Ovary (tissue), 9 donors: ENCODE measurements around the gene FILIP1L. TPM values are rescaled to one million over a fixed set of nuclear protein-coding genes. Genes with fewer than 3 reads are reported as not detected.

ENCODE experiments used
- DNase-seq, 5 donors: peaks; one replicate each; pipeline ENCODE4 v3.0.0-alpha.2; 2019 to 2020
- H3K27ac ChIP-seq, 2 donors: fragments of 200-600 bp; one replicate each; pipeline versions ENCODE4 v1.5.1 to v1.8.0; 2019 to 2022
- H3K27me3 ChIP-seq: fragments of 200-600 bp; one replicate; pipeline ENCODE4 v1.8.0; 2022
- H3K36me3 ChIP-seq: fragments of 200-600 bp; sonication (generic); one replicate; pipeline ENCODE4 v1.5.1; 2019
- H3K4me1 ChIP-seq: one replicate; pipeline ENCODE4 v1.8.1; 2013; ENCODE audit warnings: mild to moderate bottlenecking, moderate library complexity; ENCODE audit not compliant: insufficient read depth
- H3K4me3 ChIP-seq: fragments of 200-600 bp; sonication (generic); one replicate; pipeline ENCODE4 v1.5.1; 2017
- H3K9me3 ChIP-seq, 2 donors: fragments of 200-600 bp in 1 of 2; sonication (generic) in 1 of 2; one replicate each; pipeline versions ENCODE4 v1.5.1 to v1.8.1; 2013 to 2019; ENCODE audit warnings: mild to moderate bottlenecking in 1 of 2, moderate library complexity in 1 of 2
- EP300 ChIP-seq: sonication (generic); formaldehyde crosslinking; IDR thresholded peaks from one replicate; pipeline ENCODE4 v1.6.1; 2017; ENCODE audit warnings: antibody characterized with exemption
- POLR2A ChIP-seq: fragments of 450-650 bp; IDR thresholded peaks from one replicate; pipeline ENCODE4 v1.6.1; 2017; ENCODE audit warnings: antibody characterized with exemption, mild to moderate bottlenecking, moderate library complexity
- WGBS, 3 donors: extraction: QIAGEN DNeasy Blood & Tissue Kit in 1 of 3; methylation state at CpG; one replicate each; pipeline versions ENCODE4 v1.1.5 to v1.1.7; 2013 to 2017; 5-methylcytosine and 5-hydroxymethylcytosine counted together
- intact Hi-C, 4 donors: fragments of 100-400 bp; cut with DNase I; formaldehyde crosslinking; loops; one replicate each; pipeline versions ENCODE4 v1.11.0 to v1.15.1; 2022 to 2023
- polyA plus RNA-seq, 2 donors: library from polyadenylated mRNA; stranded (reverse); fragments of 200-250 nt in 1 of 2; fragments of 350-450 nt in 1 of 2; fragmentation: Illumina TruSeq in 1 of 2; extraction: RNeasy Lipid Tissue Mini Kit (QIAGEN cat#74804) in 1 of 2; gene quantifications; one replicate each; pipeline ENCODE4 v1.2.3, GENCODE V29; 2013 to 2014
- total RNA-seq, 7 donors: library from RNA; depleted of rRNA in 2 of 7; stranded (reverse); fragments of >200 nt in 2 of 7; fragmentation: NEBNext Ultra II Directional in 3 of 7; extraction: Animal tissue kit (Norgen Biotek cat#: 25700) in 3 of 7; gene quantifications; one replicate each; pipeline versions ENCODE4 v1.1.0 to v1.2.4, GENCODE V29; 2016 to 2023
- TF ChIP-seq, protein P1 (sequence below), 3 donors: fragments of 450-650 bp in 2 of 3; fragments of 200-600 bp in 1 of 3; IDR thresholded peaks; one replicate each; pipeline versions ENCODE4 v1.5.1 to v1.8.0; 2016 to 2022; ENCODE audit warnings: antibody characterized with exemption in 3 of 3, mild to moderate bottlenecking in 1 of 3
- donor health status: DM: no; HTN: no; CAD: no; lungs with moderate emphysema.
- donor health status: DM: no; HTN: no; CAD: no.
- donor health status: Bipolar disorder and iron deficiency.
- donor health status: DM: yes; HTN: yes; CAD: no.
- donor health status: DM: no; HTN: no; CAD: no.
- donor health status: DM: yes; HTN: yes; CAD: no.

The FILIP1L gene
- total and polyA plus RNA-seq, 9 donors, result 23.7 to 174 (median 110) TPM

DNA sequence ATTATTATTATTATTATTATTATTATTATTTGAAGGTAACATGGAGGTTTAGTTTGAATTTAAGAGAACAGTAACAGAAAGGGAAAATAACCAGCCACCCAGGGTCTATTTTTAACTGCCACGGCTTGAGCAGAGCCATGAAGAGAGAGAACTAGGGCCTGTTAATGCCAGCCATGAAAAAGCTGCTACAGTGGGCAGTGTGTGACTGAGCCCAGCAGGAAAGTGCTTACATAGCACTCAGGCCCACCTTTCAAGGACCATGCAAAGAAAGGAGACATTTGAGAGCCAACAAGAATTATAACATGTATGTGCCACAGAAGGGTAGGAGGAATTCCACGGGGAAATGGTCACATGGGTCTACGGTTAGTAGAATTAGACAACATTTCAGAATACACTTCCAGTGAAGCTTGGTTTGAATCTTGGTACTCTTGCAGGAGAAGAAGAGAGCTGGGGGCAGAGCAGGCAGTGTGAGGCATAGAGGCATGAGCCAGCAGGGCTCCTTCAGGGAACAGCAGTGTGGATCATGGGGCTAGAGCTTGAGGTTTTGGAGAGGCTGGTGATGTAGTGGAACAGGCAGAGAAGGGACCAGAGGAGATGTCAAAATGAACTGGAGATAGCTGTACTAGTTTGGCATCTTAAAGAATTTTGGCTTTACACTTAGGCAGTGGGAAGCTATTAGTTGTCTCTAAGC lies 155.9 kb downstream of the FILIP1L start:
- DNase-seq, result no peak
- WGBS, 3 donors, result 44 to 62% (median 59%) methylated on average over 3 of the region's 3 CpGs
- H3K4me1 ChIP-seq, result peaks cover 6% of the 10 kb centered on the region
- no peaks in the 10 kb centered on the region for H3K9me3 ChIP-seq
- H3K27ac ChIP-seq, result peak overlapping the region in 1 of 2 donors; percentile 53
- no peak overlapping the region for H3K4me3 ChIP-seq
- no peak for TF ChIP-seq EP300
- TF ChIP-seq POLR2A, result no peak
- TF ChIP-seq, protein P1, sequence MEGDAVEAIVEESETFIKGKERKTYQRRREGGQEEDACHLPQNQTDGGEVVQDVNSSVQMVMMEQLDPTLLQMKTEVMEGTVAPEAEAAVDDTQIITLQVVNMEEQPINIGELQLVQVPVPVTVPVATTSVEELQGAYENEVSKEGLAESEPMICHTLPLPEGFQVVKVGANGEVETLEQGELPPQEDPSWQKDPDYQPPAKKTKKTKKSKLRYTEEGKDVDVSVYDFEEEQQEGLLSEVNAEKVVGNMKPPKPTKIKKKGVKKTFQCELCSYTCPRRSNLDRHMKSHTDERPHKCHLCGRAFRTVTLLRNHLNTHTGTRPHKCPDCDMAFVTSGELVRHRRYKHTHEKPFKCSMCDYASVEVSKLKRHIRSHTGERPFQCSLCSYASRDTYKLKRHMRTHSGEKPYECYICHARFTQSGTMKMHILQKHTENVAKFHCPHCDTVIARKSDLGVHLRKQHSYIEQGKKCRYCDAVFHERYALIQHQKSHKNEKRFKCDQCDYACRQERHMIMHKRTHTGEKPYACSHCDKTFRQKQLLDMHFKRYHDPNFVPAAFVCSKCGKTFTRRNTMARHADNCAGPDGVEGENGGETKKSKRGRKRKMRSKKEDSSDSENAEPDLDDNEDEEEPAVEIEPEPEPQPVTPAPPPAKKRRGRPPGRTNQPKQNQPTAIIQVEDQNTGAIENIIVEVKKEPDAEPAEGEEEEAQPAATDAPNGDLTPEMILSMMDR (IDR thresholded peaks at IDR 0.05), result no peak
- no peaks in the 10 kb centered on the region for H3K36me3 ChIP-seq
- no peaks in the 10 kb centered on the region for H3K27me3 ChIP-seq
- intact Hi-C loops, result no loop called here

DNA sequence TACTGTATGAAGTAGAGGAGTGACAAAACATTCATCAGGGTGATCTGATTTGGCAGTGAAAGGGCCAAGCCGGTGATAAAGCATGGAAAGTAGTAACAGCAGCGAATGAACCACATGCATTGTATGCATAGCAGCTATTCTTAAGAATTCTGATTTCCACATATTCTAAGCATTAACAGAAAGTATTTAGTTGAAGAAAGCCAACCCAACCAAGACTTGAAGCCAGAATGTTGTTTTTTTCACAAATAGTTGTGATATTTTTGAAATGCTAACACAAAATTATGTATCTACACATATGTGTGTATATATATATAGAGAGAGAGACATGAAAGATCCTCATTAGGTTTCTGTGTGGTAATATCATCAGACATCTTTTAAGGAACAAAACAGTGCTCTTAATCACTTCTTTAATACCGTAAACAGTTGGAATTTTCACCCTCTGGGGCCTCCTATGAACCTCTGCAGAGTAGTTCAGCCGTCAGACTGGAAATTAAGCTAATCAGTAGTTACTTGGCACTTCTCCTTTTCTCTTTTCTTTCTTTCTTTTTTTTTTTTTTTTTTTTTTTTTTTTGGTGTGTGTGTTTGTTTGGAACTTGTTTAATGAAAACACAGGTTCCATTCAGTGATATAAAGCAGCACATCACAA lies 157.0 kb downstream of the FILIP1L start:
- TF ChIP-seq EP300 (no peak), POLR2A (no peak)
- TF ChIP-seq, protein P1 (IDR thresholded peaks at IDR 0.05), result no peak
- WGBS, 3 donors, result 34 to 39% (median 37%) methylated on average over 4 of the region's 4 CpGs
- H3K4me1 ChIP-seq, result peaks cover 6% of the 10 kb centered on the region
- no peaks in the 10 kb centered on the region for H3K27me3 ChIP-seq
- no peak overlapping the region for H3K4me3 ChIP-seq
- peak in 1 of 5 donors; percentile 24 for DNase-seq
- H3K36me3 ChIP-seq, result no peaks in the 10 kb centered on the region
- H3K27ac ChIP-seq, result peak overlapping the region in 1 of 2 donors; percentile 38
- no peaks in the 10 kb centered on the region for H3K9me3 ChIP-seq
- intact Hi-C loops, result no loop called here

DNA sequence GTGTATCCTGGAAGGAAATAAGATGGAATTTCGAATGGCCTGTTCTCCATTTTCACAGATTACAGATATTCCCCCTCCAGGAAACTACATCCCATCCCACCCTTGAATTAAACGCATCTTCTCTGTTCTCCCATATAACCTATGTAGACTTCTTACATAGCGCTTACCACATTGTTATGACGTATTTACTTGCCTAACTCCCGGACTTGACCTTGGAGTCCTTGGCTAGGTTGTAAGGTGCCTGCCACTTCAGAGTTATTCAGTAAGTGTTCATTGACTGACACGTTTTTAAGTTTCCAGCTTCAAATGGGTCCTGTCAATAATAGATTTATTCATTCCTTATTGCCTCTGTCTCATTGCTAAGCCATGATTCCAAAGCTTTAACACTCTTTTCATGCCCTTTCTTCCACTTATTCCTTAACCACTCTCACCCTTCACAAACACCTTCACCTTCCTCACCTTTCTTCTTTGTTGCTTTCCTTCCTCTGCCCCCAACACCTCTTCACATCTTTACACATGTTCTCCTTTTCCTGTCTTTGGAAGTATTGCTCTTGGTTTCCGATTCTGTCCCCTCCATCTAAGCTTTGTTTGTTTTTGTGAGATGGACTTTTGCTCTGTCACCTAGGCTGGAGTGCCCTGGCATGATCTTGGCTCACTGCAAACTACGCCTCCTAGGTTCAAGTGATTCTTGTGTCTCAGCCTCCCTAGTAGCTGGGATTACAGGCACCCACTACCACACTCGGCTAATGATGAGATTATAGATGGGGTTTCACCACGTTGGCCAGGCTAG lies 158.3 kb downstream of the FILIP1L start:
- 91 to 94% (median 93%) methylated on average over 10 of the region's 10 CpGs for WGBS, 3 donors
- peak overlapping the region in 1 of 2 donors; percentile 38 for H3K27ac ChIP-seq

More for the DNA sequence above, 158.3 kb downstream of the FILIP1L start:
- TF ChIP-seq POLR2A, result no peak
- TF ChIP-seq EP300, result no peak
- TF ChIP-seq, protein P1 (IDR thresholded peaks at IDR 0.05), result no peak
- DNase-seq, result no peak
- Histone ChIP-seq H3K4me3 (no peak overlapping the region), H3K36me3 (no peaks in the 10 kb centered on the region), H3K27me3 (no peaks in the 10 kb centered on the region), H3K4me1 (peaks cover 6% of the 10 kb centered on the region), H3K9me3 (no peaks in the 10 kb centered on the region)
- intact Hi-C loops, result no loop called here
